Osteocyte (in vitro differentiated cells): ENCODE results near the gene CASP10. TPM values are rescaled to one million over a fixed set of nuclear protein-coding genes. Genes with fewer than 3 reads are reported as not detected.

Experiments
- DNase-seq: peaks from one replicate; pipeline ENCODE4 v3.0.0; 2021; ENCODE audit warnings: mixed read lengths; ENCODE audit not compliant: unreplicated experiment; ENCODE audit errors: extremely low spot score
- H3K27ac Mint-ChIP-seq: one replicate; pipeline ENCODE4 v1.8.0; 2021; ENCODE audit warnings: mild to moderate bottlenecking, mixed read lengths; ENCODE audit not compliant: unreplicated experiment
- H3K27me3 Mint-ChIP-seq: one replicate; pipeline ENCODE4 v1.8.0; 2021; ENCODE audit warnings: mixed read lengths; ENCODE audit not compliant: unreplicated experiment
- H3K36me3 Mint-ChIP-seq: one replicate; pipeline ENCODE4 v1.8.0; 2021; ENCODE audit warnings: mixed read lengths; ENCODE audit not compliant: unreplicated experiment
- H3K4me1 Mint-ChIP-seq: one replicate; pipeline ENCODE4 v1.8.0; 2021; ENCODE audit warnings: mixed read lengths; ENCODE audit not compliant: unreplicated experiment
- H3K4me3 Mint-ChIP-seq: one replicate; pipeline ENCODE4 v1.8.0; 2021; ENCODE audit warnings: mild to moderate bottlenecking, moderate library complexity, mixed read lengths; ENCODE audit not compliant: unreplicated experiment
- H3K9me3 Mint-ChIP-seq: one replicate; pipeline ENCODE4 v1.8.0; 2021; ENCODE audit warnings: mixed read lengths; ENCODE audit not compliant: unreplicated experiment
- total RNA-seq: library from RNA; stranded (reverse); gene quantifications from 2 replicates; pipeline ENCODE4 v1.2.1, GENCODE V29; 2021
- TF ChIP-seq, protein P1 (sequence below): fragments of 200-600 bp; sonication (generic); IDR thresholded peaks from 2 replicates; pipeline ENCODE4 v1.5.0; 2021; ENCODE audit warnings: antibody characterized with exemption, mild to moderate bottlenecking, moderate library complexity

Gene CASP10
- total RNA-seq, 1 donor from 2014 or later: 0.35 TPM

- H3K4me1 Mint-ChIP-seq: peaks cover 13% of the 10 kb centered on the region
- H3K36me3 Mint-ChIP-seq: no peaks in the 10 kb centered on the region
- no peak for DNase-seq
- no peaks in the 10 kb centered on the region for H3K9me3 Mint-ChIP-seq
- H3K4me3 Mint-ChIP-seq: no peak overlapping the region
- TF ChIP-seq, protein P1, sequence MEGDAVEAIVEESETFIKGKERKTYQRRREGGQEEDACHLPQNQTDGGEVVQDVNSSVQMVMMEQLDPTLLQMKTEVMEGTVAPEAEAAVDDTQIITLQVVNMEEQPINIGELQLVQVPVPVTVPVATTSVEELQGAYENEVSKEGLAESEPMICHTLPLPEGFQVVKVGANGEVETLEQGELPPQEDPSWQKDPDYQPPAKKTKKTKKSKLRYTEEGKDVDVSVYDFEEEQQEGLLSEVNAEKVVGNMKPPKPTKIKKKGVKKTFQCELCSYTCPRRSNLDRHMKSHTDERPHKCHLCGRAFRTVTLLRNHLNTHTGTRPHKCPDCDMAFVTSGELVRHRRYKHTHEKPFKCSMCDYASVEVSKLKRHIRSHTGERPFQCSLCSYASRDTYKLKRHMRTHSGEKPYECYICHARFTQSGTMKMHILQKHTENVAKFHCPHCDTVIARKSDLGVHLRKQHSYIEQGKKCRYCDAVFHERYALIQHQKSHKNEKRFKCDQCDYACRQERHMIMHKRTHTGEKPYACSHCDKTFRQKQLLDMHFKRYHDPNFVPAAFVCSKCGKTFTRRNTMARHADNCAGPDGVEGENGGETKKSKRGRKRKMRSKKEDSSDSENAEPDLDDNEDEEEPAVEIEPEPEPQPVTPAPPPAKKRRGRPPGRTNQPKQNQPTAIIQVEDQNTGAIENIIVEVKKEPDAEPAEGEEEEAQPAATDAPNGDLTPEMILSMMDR: no peak
- H3K27me3 Mint-ChIP-seq: peaks cover 12% of the 10 kb centered on the region
- no peak overlapping the region for H3K27ac Mint-ChIP-seq
Measured at GRCh38 chr2:201228271-201228911, 45.5 kb downstream of the CASP10 start.

DNA sequence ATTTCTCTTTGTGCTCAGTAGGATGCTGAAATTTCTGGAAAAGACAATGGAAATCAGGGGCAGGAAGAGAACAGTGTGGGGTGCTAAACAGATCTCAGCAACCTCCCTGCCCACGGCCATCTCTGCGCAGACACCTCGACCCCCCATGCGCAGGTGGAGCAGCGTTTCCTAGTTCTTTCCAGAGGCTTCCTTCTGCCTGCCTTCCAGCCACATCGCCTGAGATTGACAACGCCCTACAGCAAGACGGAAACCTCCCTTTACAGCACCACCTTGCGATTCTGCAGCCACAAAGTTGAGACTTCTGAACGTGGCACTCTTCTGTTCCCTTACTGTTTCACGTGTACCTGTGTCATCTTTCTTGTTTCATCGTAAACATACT is 46.0 kb downstream of the CASP10 start:
- Mint-ChIP-seq H3K9me3 (no peaks in the 10 kb centered on the region), H3K4me3 (no peak overlapping the region), H3K27ac (no peak overlapping the region), H3K36me3 (no peaks in the 10 kb centered on the region), H3K27me3 (peaks cover 11% of the 10 kb centered on the region), H3K4me1 (peaks cover 14% of the 10 kb centered on the region)
- TF ChIP-seq, protein P1: no peak
- DNase-seq: no peak

DNA sequence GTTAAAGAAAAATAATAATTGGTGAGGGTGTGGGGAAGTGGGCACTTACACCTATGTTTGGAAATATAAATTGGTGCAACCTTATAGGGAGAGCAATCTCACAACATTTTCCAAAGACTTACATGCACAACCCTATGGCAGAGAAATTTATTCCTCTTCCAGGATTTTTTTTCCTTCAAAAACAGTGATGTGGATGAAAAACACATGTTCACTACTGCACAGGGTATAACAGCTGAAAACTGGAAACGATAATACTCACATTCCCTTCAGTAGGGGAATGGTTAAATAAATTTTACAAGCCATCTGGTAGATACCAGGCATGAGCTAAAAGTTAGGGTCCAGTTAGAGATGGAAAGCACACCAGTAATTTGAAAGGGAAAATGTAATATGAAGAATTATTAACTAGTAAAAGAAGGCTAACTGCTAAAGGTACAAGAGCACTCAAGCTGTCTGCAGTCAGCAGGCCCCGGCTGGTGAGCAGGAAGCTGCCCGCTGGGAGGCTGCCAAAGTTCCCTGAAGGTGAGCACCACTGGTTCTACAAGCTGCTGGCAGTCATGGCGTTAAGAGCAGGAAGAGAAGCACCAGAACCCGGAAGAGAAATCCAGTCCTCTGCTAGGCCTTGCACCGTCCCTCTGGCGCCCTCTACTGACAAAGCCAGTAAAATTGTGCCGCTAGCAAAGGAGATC is 49.0 kb downstream of the CASP10 start:
- peak overlapping the region; percentile 85 for H3K27ac Mint-ChIP-seq
- no peaks in the 10 kb centered on the region for H3K36me3 Mint-ChIP-seq
- H3K9me3 Mint-ChIP-seq: no peaks in the 10 kb centered on the region
- H3K4me3 Mint-ChIP-seq: peak overlapping the region; percentile 26
- peak; percentile 93 for DNase-seq
- no peaks in the 10 kb centered on the region for H3K27me3 Mint-ChIP-seq
- peaks cover 24% of the 10 kb centered on the region for H3K4me1 Mint-ChIP-seq
- TF ChIP-seq, protein P1: peak; percentile 82

- TF ChIP-seq, protein P1: no peak
- DNase-seq: no peak
- Mint-ChIP-seq H3K4me3 (no peak overlapping the region), H3K9me3 (no peaks in the 10 kb centered on the region), H3K27me3 (no peaks in the 10 kb centered on the region), H3K27ac (peak overlapping the region; percentile 14), H3K4me1 (peaks cover 27% of the 10 kb centered on the region), H3K36me3 (no peaks in the 10 kb centered on the region)
Measured at GRCh38 chr2:201232467-201232815, 49.5 kb downstream of the CASP10 start.

- H3K36me3 Mint-ChIP-seq: no peaks in the 10 kb centered on the region
- H3K27ac Mint-ChIP-seq: no peak overlapping the region
- no peaks in the 10 kb centered on the region for H3K9me3 Mint-ChIP-seq
- no peak for DNase-seq
- H3K4me1 Mint-ChIP-seq: peaks cover 27% of the 10 kb centered on the region
- no peaks in the 10 kb centered on the region for H3K27me3 Mint-ChIP-seq
- H3K4me3 Mint-ChIP-seq: no peak overlapping the region
- TF ChIP-seq, protein P1: no peak
Measured at GRCh38 chr2:201233192-201233811, 50.4 kb downstream of the CASP10 start.
